ENCODE results near the gene DHCR24.
"Not testable (repeated sequence)": the region's sequence is repeated elsewhere in the genome, so short reads cannot be mapped to it uniquely, and the experiment has no call there.

Gene DHCR24

GRCh38 chr1:54887665-54888071, 673 bp upstream of the DHCR24 start:
- DNase-seq: no peak

- DNase-seq: no peak
Measured at GRCh38 chr1:54885807-54886723, 930 bp downstream of the DHCR24 start.

- no peak for DNase-seq
Measured at GRCh38 chr1:54885237-54885679, 1.7 kb downstream of the DHCR24 start.

- no peak for DNase-seq
Measured at GRCh38 chr1:54884768-54885167, 2.2 kb downstream of the DHCR24 start.

- DNase-seq: no peak
Measured at GRCh38 chr1:54884135-54884586, 2.8 kb downstream of the DHCR24 start.

- DNase-seq: no peak
Measured at GRCh38 chr1:54883349-54884102, 3.5 kb downstream of the DHCR24 start.

GRCh38 chr1:54882519-54882918, 4.5 kb downstream of the DHCR24 start:
- DNase-seq: no peak

- DNase-seq: not testable (repeated sequence)
Measured at GRCh38 chr1:54881604-54882003, 5.4 kb downstream of the DHCR24 start.

- no peak for DNase-seq
Measured at GRCh38 chr1:54879872-54880271, 7.1 kb downstream of the DHCR24 start.

GRCh38 chr1:54876814-54877213, 10.2 kb downstream of the DHCR24 start:
- DNase-seq: no peak

GRCh38 chr1:54875000-54875399, 12.0 kb downstream of the DHCR24 start:
- DNase-seq: no peak

- no peak for DNase-seq
Measured at GRCh38 chr1:54874079-54874830, 12.7 kb downstream of the DHCR24 start.

- DNase-seq: no peak
Measured at GRCh38 chr1:54872036-54872331, 15.0 kb downstream of the DHCR24 start.

- no peak for DNase-seq
Measured at GRCh38 chr1:54871275-54872035, 15.5 kb downstream of the DHCR24 start.

GRCh38 chr1:54870869-54871268, 16.1 kb downstream of the DHCR24 start:
- DNase-seq: no peak

GRCh38 chr1:54869173-54869851, 17.7 kb downstream of the DHCR24 start:
- DNase-seq: no peak

GRCh38 chr1:54867717-54868057, 19.3 kb downstream of the DHCR24 start:
- no peak for DNase-seq

GRCh38 chr1:54866801-54867716, 19.9 kb downstream of the DHCR24 start:
- DNase-seq: no peak

GRCh38 chr1:54865238-54866073, 21.5 kb downstream of the DHCR24 start:
- no peak for DNase-seq

Measured in NCI-H187 (cell line).